GM19240 (cell line): ENCODE data around the gene SLC4A4.

Experiments
- DNase-seq: peaks from one replicate; pipeline ENCODE4 v3.0.0; 2011; ENCODE audit warnings: low spot score; ENCODE audit not compliant: insufficient read length

The SLC4A4 gene

DNA sequence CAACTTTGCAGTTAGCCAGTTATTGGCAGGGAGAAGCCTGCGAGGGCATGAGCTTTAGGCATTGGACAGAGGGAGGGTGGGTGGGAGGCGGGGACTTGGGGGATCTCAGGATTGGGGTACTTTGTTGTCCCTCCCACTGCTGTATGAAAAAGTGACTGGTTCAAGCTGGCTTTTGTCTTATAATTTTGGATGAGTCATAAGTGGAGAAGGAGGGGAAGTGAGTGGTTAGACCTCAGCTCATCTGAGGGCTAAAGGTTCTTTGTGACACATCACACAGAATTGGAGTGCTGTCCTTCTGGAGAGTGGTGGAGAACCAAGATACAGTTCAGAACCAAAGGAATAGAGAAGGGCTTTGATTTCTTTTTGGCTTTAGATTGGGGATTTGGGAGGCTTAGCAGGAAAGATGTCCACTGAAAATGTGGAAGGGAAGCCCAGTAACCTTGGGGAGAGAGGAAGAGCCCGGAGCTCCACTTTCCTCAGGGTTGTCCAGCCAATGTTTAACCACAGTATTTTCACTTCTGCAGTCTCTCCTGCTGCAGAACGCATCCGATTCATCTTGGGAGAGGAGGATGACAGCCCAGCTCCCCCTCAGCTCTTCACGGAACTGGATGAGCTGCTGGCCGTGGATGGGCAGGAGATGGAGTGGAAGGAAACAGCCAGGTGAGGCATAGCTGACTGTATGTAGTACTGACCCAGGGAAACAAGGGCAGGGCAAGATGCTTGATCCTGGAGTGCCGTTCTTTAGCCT, at the start of gene SLC4A4:
Gene SLC4A4 (plus strand): TSS at position 175 of the 748 bp plus-strand sequence.
- peak; percentile 35 for DNase-seq

DNA sequence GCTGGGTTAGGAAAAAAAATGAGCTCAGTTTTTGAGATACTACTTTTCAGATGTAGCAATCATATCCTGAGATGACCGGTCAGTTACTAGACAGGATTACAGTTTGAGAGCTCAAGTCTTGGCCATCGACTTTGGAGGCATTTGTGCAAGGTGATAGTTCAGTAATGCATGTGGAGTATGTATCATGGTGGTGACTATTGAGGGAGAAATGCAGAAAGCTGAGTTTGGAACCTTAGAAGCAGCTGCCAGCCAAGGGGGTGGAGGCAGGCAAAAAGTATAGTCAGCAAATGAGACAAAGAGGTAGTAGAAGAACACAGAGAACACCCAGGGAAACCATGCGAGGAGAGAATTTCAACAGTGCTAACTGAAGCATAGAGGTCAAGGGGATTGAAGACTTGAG, 48.7 kb upstream of the SLC4A4 start:
- DNase-seq: no peak

DNA sequence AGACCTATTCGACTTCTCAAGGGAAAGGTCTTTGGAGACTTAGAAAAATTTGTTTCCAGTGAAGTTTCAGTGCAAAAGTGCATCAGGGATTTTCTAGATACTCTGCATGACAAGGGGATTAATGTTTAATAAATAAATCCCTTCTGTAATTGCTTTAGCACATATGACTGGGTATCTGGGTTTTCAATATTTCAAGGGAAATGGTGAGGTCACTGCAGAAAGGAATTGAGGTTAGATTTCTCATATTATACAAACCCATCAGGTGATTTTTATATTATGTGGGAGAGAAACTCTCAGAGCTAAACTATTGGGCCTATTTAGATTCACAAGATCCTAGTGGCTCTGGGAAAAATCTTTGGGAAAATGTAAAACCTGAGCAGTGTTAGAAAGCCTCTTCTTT, 48.3 kb upstream of the SLC4A4 start:
- DNase-seq: no peak

DNA sequence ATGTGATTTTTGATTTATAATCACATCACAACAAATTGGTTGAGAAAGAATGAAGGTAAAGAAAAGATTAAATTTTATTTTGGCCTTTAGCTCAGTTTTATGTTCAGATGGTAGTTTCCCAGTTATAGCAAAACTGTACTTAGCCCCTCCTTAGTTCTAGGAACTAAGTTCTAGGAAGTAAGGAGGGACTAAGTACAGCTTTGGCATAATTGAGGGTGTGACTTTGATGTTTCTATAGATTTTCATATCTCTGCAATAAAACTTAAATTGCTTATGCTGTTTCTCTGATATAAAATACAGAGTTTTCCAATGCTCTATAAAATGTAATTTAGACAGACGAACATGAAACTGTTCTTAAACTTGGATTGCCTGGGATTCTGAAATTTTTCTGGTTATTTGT, 46.6 kb upstream of the SLC4A4 start:
- DNase-seq: no peak

DNA sequence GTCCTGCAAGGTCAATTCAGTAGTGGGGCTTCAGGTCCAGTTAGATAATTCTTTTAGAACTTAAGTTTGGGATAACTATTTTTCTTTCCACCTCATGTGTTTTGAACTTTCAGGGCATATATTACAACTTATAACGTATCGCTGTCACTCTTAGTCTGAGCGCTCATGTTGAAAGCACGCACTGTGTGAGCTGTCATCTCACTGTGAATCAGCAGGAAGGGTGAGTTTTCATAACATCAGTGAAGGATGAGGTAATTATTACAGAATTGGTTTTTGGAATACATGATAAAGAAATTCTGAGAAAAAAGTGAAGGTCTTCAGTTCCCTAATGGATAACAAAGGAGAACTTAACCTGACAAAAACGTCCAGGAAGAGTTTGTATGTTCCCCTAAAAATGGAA, 45.1 kb upstream of the SLC4A4 start:
- no peak for DNase-seq

DNA sequence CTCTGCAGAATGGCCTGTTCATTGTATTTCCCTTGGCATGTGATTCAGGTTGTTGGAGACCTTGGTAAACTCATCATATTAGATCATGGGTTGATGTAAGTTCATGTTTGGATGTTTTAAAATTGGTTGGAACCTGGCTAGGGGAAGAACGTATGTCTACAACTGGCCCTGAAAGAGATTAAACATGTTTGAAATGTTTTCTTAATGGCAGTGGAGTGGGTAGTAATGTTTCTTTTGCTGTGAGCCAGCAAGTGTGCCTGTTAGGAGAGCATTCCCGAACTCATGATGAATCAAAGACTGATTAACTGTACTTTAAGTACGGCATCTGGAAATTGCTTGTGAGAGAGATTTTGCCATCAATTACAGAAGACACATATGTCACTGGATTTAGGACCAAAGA, 44.5 kb upstream of the SLC4A4 start:
- DNase-seq: no peak

DNA sequence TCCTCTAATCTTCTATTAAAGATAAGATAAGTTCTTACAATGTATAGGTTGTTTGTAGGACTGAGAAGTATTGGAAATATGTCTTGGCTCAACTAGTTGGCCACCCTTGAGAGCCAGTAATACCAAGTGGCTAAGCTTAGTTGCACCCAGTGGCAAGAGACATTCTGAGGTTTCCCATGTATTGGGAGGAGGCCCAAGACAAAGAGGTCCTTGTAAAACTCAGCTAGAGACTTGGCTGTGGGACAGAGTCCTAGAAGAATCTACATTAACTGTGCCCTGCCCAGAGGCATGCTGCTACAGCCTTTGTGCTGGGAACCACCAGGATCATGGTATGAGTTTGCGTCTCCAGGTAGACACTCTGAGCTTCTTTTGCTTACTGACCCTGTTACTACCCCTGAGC, 41.9 kb upstream of the SLC4A4 start:
- no peak for DNase-seq

DNA sequence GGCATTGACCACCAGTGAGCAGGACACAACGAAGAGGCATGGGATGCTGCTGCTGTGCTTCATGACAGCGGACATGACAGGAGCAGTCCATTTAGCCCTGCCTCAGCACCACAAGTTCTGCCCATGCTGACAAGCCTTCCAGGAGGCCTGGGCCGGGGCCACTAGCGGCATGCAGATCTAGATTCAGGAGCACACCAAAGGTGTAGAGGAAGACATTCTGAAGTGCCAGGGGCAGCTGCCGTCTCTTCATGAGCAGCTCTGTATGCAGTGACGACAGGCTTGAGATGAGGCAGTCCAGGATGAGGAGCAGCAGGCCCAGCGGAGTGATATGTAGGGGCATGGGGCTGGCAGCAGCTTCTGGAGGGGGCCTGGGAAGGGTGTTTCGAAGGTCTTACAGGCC, 38.5 kb upstream of the SLC4A4 start:
- DNase-seq: no peak

DNA sequence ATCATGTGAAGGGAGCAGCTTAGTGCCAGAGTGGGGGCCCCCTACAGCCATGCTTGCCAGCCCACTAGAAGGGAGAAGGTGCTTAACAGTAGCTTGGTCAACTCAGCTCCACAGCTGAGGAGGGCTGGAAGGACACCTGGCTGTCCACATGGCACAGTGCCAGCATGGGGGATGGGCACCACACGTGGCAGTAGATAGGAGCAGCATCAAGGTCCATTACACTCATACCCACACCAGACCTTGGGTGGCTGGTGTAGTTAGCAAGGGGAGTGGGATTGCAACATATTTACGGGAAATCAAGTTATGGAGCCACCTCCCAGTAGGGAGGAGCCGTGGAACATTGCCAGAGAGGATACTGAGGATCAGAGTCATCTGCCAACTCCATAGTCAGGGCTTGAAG, 37.9 kb upstream of the SLC4A4 start:
- DNase-seq: no peak

DNA sequence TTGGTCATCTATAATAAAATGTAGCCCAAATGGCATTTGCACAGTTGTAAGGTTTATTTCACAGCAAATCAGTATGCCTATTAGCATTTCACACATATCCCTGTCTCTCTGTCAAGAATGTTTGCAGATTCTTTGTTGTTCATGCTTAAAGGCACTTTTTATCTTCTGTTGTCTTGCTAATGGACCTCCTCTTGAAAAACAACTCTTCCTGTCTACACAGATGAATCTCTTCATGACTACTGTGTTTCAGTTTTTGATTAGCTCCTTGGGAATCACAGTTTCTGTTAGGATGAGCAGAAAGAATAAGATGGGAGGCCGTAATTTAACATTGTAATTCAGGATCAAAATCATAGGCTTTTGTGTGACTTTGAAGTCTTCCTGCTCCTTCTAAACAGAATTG, 35.5 kb upstream of the SLC4A4 start:
- DNase-seq: no peak

DNA sequence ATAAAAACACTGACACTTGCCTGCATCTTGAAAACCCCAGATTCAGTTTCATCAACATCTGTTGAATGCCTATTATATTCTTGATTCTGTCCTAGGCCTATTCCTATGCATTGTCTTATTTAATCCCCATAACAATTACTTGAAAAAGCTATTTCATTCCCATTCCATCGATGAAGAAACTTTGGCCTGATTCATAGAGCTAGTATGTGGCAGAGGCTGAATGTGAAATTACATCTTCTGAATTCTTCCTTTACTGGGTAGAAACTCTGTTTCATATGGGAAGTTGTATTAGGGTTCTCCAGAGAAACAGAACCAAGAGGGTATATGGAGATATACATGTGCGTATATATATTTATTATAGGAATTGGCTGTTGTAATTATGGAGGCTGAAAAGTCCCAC, 35.0 kb upstream of the SLC4A4 start:
- DNase-seq: no peak

DNA sequence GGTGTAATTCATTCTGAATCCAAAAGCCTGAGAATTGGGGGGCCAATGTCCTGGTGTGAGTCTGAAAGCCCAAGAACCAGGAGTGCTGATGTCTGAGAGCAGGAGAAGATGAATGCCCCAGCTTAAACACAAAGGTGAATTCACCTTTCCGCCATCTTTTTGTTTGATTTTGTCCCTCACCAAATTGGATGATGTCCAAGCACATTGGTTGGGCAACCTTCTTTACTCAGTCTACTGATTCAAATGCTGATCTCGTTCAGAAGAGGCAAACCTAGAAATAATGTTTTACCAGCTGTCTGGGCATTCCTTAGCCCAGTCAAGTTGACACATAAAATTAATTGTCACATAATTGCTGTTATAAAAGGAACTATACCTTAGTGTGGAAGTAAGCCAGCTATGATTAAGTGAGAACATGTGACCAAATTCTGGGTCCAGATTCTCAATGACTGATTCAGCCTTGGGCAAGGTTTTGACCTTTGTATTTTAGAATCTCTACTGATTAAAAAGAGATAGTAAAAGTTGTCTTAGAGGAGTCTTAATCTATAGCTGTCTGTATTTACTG, 34.5 kb upstream of the SLC4A4 start:
- DNase-seq: no peak

DNA sequence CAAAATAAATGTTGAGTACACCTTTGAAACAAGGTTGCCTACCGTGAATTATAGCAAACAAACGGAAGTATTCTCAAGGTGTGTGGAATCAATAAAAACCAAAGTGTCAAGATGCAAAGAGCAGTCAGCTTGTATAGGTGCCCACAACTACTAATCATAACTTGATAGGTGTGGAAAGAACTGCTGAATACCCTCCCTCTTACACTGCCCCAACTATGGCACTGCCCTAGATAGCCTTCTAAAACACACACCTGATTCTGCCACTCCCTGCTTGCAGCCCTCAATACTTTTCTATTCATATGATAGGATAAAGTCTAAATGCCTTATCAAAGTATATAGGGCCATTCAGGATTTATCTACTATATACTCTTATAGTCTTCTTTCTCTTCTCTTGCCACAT, 31.1 kb upstream of the SLC4A4 start:
- no peak for DNase-seq

DNA sequence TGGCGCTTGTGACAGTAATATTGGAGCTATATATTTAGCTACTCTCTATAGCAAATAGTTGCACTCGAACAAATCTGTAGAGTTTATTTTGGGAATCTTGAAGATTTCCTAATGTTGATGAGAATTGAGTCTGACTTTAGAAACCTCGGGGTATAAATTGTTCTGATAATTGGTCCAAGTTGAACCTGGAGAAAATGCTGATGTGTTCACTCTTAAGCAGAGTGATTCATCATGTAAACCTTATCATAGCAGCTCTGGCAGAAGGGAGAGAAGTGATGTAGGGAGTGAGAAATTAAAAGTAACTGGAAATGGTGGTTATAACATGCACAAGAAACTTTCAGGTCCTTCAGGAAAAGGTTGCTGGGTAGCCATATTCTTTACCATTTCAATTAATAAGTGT, 16.4 kb upstream of the SLC4A4 start:
- no peak for DNase-seq

DNA sequence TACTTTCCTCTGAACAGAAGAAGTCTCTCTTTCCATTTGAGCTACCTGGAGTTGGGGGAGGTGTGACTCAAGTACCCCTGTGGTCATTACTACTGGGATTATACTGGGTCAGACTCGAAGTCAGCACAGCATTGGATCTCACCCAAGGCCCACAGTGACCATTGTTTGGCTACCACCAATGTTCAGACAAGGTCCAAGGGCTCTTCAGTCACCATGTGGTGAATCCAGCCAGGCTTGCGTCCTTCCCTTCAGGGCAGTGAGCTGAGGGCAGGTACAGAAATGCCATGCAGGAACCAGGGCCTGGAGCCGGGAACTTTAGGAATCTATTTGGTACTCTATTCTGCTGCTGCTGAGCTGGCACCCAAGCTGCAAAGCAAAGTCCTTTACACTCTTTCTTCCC, 5.5 kb upstream of the SLC4A4 start:
- DNase-seq: no peak

DNA sequence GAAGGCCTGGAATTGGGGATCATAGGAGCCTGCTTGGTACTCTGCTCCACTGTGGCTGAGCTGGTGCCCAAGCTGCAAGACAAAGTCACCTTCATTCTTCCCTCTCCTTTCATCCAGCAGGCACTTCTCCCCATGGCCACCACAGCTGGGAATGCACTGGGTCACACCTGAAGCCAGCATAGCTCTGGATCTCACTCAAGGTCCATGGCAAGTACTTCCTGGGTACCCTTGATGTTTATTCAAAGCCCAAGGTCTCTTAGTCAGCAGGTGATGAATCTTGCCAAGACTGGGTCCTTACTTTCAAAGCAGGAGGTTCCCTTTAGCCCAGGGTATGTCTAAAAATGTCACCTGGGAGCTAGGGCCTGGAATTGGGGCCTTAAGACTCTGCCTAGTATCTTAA, 4.9 kb upstream of the SLC4A4 start:
- no peak for DNase-seq

DNA sequence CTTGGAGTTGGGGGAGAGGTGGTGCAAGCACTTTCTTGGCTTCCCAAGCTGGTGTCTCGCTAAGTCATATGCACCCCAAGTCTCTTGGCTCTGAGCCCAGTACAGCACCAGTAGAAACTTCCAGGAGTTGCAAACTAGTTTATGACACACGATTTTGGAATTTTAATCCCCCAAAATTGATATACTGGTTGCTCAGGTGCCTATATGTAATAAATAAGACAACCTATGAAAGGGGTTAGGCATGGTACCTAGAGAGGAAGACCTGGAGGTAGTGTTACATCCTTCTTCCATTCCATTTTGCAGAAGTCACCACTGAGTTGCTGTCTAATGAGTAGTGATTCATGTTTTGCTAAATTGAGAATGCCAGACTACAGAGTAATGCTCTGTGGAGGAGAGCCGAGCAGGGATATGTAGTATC, 4.3 kb upstream of the SLC4A4 start:
- no peak for DNase-seq

DNA sequence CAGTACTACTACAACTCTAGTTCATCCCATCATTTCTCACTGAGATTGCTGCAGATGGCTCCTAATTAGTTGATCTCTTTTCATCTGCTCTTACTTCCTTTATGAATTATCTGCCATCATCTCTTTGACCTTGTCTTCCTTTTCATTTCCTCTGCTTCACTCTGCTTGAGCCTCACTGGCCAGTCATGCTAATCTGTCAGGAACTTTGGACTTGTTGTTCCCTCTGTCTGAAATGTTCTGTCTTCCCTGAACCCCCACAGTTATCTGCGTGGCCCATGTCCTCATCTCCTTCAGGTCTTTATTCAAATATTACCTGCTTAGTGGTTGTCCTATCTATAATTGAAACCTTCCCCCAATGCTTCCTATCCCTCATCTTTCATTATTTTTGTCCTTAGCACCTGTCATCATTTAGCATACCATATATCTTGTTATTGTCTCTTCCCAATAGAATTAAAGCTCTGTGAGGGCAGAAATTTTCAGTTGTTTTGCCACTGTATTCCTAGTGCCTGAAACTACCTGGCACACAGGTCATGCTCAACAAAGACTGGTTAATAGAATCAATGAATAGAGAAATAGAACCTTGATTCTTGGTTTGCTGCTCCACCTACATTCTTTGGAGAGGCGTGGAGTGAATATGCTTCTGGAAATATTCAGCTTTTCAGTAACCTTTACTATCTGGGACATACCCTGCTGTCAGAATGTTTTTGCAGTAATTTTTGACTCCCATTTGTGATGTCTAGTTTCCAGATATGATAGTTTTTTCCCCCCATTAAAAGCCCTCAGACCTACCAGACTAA, 5.0 kb downstream of the SLC4A4 start:
- no peak for DNase-seq

DNA sequence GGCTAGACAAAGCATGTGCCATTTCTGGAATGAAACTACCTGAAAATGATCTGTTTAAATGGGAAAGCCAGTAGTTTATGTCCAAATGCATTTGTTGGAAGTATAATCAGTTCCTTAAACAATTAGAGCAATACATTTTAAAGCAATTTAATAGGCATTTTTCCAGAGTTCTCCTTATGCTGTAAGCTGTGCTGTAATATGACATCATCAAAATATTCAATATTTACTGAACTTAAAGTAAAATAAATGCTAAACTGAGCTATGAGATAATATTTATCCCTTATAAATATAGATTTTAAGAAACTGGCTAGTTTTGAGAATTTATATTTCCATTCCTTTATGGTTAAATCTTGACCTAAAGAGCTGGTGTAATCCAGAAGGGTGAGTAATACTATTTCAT, 7.9 kb downstream of the SLC4A4 start:
- DNase-seq: no peak

DNA sequence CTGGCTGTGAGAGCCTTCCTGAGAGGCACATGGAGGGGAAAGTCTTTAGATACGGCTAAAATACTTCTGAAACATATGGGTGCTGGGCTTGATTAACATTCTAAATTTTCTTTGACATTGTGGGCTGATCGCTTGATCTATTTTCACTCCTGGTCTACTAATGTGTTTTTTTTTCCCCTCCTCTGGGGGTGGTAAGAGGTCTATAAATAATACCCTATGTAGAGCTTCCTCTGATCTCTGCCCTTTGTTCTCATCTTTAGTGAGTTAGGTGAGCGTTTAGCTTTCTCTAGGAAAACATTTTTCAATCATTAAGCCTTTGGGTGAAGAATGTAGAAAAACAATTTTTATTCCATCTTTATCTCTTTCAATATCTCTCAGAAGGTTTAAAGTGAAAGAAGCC, 9.8 kb downstream of the SLC4A4 start:
- no peak for DNase-seq

DNA sequence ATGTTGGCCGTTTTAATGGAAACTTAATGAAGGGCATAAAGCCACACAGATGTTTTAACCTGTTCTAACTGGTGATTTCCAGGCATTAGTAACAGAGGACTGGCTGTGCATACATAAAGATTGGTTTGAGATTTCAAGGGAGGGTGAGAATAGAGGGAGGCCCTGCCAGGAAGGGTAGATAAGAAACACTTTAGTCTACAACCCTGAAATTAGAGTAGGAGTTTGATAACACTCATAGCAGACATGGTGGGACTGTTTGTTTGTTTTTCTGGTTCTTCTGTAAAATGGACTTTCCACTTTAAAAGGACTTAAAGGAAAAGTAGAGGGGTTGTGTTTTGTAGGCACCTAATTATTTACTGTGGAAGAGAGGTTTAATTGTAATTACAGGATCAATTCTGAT, 16.2 kb downstream of the SLC4A4 start:
- DNase-seq: no peak

DNA sequence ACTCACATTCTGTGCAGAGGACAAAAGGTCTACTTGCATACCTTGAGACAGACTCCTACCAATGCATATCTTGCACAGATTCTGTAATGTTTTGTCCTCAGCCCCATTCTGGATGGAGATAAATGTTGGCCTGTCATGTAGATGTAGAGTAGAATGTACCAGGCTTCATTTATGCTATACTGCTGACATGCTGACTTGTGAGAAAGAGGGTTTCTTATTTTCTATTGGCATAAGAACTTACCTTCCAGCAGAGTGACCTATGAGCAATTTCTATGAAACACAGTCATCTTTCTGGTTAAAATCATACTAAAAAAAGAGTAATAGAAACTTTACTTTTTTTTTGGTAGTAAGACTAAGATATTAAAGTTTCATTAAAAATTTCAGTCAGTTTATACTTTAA, 17.2 kb downstream of the SLC4A4 start:
- DNase-seq: no peak
